GM12874 (cell line): ENCODE data around the gene DMRTA1.

ENCODE experiments used
- TF ChIP-seq, protein P1 (sequence below): IDR thresholded peaks from 2 replicates; pipeline ENCODE4 v1.5.1; 2011; ENCODE audit warnings: low read depth, mild to moderate bottlenecking, control low read depth, low read length, moderate library complexity; ENCODE audit not compliant: insufficient read depth

Gene DMRTA1

DNA sequence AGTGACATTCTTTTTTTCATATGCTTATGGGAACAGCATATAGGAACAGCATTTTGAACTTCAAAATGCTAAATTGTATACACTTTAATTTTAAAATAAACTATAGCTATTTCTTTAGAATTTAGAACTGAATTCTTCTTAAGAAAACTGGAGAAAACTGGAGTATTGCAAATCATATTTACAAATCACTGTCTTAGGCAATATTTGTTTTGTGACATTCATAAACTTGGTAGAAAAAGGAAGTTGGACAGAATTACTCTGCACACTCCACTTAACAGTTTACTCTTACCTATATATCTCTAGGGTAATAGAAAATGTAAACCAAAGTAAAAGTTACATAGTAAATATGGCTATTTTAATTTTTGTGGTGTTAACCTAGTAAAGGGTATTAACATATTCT lies 3.1 kb downstream of the DMRTA1 start:
- TF ChIP-seq, protein P1, sequence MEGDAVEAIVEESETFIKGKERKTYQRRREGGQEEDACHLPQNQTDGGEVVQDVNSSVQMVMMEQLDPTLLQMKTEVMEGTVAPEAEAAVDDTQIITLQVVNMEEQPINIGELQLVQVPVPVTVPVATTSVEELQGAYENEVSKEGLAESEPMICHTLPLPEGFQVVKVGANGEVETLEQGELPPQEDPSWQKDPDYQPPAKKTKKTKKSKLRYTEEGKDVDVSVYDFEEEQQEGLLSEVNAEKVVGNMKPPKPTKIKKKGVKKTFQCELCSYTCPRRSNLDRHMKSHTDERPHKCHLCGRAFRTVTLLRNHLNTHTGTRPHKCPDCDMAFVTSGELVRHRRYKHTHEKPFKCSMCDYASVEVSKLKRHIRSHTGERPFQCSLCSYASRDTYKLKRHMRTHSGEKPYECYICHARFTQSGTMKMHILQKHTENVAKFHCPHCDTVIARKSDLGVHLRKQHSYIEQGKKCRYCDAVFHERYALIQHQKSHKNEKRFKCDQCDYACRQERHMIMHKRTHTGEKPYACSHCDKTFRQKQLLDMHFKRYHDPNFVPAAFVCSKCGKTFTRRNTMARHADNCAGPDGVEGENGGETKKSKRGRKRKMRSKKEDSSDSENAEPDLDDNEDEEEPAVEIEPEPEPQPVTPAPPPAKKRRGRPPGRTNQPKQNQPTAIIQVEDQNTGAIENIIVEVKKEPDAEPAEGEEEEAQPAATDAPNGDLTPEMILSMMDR = no peak

DNA sequence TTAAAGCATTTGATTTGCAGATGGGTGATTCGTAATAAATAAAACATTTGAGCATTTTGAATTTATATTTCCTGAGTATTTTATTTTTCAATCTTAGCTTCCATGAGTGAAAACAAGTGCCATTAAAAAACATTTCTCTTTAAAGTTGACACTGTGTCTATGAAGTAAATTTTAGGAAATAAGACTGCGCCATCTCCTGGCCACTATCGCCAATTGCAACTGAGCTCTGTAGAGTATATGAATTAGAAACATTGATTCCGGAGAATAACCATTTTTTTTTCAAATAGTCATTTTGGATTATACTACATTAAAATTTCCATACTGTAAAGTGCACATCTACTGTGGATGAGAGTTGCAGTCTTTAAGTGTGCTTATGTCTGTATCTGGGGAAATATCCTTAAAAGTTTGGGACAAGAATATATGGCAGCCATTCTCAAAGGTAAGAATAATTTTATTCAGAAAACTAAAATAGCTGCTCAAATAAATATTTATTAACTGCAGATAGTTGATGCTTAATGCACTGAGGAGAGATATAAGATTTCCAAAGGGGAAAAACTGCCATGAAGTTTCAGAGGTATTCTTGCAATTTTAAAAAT lies 5.9 kb downstream of the DMRTA1 start:
- TF ChIP-seq, protein P1 = peak; percentile 61

DNA sequence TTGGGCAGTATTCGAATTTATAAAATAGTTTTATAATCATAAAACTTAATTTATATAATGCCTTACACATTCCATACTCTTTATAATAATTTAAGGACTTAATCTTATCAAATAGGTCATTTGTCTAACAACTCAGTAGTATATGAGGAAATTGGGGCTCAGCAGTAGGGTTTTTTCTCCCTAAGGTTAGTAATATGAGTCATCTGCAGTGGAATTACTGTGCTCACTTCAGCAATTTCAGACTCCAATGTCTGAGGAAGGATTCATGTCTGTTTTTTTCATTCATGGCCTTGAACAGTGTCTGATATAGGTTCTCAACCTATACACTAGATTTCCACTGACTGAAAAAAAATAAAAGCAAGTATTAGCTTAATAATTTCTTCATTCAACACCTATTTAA lies 7.4 kb downstream of the DMRTA1 start:
- TF ChIP-seq, protein P1 = no peak

DNA sequence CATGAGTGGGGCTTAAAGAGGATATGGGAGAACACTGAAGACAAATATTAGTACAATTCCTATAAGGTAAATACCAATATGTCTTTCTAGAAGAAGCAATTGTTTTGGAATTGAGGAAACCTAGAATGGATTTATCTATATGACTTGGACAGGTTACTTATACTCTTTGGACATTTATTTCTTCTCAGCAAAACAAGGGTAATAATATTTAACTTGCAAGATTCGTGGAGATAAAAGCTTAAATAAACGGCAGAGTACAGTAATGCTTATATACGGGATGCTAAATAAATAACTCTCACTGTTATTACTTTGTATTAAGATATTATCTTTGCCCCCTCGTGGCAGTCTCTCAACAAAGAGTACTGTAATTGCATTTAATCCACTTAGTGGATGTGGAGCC lies 8.6 kb downstream of the DMRTA1 start:
- TF ChIP-seq, protein P1 = no peak

DNA sequence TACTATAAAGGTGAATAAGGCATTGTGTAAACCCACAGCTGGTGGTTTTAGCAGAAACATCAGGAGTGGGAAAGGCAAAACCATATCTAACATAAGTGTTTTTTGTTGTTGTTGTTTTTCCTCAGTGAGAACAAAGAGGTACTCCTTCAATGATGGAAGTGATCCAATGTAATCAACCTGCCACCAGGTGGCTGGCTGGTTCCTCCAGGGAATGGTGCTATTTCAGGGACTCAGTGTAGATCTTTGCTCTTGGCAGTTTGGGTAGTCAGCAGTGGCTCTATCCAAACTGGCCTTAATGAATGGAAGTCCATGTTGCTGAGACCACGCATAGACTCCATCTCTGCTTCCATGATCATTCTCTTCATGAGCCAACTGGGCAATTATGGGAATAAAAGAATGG lies 10.8 kb downstream of the DMRTA1 start:
- TF ChIP-seq, protein P1 = no peak

DNA sequence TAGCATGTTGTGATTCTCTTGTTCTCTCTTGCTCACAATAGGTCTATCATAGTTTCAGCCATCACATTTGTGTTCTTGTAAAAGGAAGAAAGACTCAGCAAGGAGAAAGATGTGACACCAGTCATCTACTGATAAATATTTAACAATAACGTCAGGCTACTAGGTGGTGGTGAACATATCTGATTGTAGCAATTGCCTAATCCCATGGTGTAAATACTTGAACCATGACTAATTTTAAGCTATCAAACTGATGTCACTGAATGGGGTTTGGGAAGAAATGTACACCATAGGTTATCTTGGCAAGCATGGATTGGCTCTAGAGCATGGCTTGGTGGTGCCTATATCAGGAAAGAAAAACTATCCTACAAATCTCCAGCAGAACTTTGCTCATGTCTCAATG lies 16.6 kb downstream of the DMRTA1 start:
- TF ChIP-seq, protein P1 = no peak

DNA sequence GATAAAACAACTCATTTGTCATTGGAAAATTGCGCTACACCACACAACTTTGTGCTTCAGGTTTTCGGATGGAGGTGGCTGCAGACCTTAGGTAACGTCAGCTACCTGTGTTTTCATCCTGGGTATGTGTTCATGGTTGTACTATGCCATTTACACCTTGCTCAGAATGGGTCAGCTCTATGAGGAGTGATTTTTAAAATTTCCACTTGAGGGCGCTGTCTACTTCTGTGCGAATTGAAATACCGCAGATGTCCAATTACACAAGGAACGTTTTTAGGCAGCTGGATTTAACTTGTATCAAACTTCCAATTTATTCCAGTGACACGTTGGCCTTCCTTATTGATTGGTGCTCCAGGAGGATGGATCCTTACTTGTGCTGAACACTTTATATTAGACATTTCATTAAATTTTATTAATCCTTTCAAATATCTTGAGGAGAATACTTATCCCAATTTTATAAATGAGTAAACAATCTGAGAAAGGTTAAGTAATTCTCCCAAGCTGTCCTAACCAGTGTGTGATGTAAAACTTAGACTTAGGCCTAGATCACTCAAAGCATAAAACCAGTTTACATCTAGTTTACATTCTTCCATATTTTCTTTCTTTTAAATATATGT lies 23.4 kb downstream of the DMRTA1 start:
- TF ChIP-seq, protein P1 = peak; percentile 60
